GM12891 (cell line): ENCODE measurements around the gene AP3B1.

ENCODE experiments used
- POLR2A ChIP-seq: IDR thresholded peaks from 2 replicates; pipeline ENCODE4 v1.6.1; 2011; ENCODE audit warnings: low read depth, low read length, control low read depth
- POLR2AphosphoS5 ChIP-seq: IDR thresholded peaks from 2 replicates; pipeline ENCODE4 v1.6.1; 2011; ENCODE audit warnings: low read depth, low read length, control low read depth
- TAF1 ChIP-seq: IDR thresholded peaks from 2 replicates; pipeline ENCODE4 v1.6.1; 2011; ENCODE audit warnings: low read depth, low read length, control low read depth

DNA sequence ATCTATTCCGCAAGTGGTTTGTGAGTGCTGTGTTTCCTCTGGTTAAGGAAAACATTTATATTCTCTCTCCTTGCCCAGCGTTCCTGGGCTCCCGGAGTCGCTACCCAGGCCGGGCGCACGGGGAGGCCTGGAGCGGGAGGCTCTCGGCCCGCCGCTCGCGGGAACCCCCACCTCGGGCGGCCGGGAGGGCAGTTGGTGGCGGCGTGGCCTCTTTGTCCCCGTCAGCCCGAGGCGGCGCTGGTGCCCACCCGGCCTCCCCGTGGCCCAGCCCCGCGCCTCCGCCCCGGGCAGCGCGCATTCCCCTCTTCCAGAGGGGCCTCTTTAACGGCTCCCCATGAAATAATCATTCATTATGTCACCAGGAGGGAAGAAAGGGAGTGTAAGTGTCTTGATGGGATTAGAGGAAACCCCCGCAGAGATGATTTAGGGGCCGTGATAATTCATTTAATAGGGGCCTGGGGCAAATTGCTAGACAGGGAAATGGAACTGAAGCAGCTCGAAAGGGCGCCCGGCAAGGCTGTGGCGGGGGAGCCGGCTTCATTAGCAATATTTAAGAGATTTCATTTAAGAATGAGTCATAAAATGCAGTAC is 336.5 kb downstream of the AP3B1 start:
- TF ChIP-seq TAF1 (no peak), POLR2A (no peak), POLR2AphosphoS5 (no peak)
